ENCODE results near the gene KLC4. TPM values are rescaled to one million over a fixed set of nuclear protein-coding genes. Genes with fewer than 3 reads are reported as not detected.

The KLC4 gene
- 27.6 TPM for polyA plus RNA-seq (ENCODE audit: insufficient read length)

DNA sequence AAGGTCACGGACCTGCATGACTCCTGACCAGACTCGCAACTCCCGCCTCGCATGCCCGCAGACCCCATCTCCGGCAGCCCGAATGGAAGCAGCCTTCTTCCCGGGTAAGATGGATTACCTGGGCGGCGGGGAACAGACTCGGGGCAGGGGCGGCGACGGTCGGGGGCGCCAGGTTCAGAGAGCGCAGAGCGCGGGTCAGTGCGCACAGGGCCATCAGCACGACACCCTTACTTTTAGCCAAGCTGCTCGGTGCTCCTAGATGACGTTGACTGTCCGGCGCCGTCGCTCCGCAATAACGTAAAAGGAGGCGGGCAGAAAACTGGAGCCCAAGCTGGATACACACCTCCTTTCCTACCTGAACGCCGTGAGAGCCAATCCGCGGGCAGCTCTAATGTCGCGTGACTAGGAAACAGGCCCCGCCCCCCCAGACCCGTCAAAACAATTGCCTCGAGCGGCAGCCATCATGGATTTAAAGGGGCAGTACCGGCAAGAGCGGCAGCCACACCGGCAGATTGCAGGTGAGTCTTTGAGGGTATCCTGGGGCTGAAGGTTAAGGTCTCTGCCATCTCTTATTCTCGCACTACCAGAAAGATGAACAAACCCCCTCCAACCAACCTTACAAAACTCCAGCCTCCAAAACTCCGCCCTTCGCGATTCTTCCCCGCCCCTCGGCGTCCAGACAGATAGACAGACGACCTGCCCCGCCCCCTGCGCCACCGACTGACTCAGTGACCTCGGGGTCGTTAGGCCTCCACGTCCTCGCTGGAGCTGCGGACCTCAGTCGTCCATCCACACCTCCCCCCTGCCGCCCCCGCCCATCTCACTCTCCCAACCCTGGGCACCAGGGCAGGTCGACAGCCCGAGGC, at the start of gene KLC4, which contains the start of gene MRPL2:
KLC4 (plus strand) TSS at position 464 of the 866 bp plus-strand sequence. CDS start 1,705 bp downstream, outside the sequence.
MRPL2 (minus strand) TSS at position 267 of the 866 bp plus-strand sequence; CDS start at position 214, 53 bp downstream.
- peak; percentile 97 for DNase-seq (ENCODE audit: low read depth)

DNA sequence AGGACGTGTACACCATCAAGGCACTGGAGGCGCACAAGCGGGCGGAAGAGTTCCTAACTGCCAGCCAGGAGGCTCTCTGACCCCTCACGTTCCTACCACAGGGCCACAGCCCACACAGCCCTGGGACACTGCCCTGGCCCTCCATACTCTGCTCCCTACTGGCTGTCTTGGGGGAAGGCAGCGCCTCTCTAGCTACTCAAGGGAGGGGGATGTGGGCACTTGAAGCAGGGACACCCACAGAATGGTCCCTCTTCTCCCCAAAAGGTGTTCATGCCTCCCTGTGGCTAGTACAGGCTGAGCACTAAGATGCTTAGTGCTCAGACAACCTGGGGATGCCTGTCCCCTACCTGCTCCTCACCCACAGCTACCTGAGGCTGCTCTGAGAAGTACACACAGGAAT, 48.2 kb upstream of the KLC4 start:
- DNase-seq (ENCODE audit: low read depth), result no peak

DNA sequence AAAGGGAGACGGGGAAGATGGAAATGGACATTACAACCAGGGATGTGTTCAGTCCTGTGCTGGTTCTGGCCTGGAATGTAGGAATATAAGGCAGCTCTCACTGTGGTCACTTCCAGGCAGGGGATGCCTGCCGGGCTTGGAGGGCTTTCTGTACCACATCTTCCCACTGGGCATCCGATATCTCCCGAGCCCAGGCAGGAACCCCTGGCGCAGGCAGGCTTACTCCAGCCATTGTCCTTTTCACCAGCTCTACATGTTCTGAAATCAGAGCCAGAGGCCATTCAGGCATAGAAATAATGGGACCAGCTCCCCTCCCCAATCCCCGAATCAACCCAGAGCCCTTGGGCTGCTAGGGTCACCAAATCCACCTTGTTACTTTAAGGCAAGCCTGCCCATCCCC, 47.1 kb upstream of the KLC4 start:
- no peak for DNase-seq (ENCODE audit: low read depth)

DNA sequence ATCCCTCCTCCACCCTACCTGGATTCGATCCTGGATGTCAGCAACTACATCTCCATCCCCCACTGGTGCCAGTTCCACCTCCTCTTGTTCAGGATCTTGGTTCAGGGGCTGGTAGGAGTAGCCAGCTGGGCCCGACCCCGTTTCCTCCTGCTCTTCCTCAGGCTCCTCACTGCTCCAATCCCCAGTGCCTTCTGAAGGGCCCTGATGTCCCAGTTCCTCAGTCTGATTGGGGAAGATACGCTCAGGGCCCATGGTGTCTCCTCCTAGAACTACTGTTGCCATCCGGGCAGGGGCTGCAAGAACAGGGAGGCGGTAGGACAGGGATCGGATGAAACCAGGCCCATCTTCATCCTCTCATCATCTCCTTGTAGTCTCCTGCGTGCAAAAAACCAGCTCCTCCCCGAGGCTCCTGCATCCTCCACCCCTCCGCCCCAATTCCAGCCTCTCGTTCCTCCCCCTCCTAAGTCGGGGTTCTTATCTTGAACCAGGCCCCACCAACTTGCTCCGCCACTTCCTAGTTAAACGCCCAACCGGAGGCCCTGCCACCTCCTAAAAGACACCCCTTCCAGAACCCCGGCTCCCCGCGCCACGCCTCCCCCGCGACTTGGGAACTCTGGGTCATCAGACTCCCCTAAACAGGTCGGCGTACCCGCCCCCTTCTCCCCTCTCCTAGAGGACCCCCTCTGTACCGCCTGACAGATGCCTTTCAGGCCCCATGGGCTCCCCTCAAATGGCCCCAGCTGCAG, 46.2 kb upstream of the KLC4 start:
- no peak for DNase-seq (ENCODE audit: low read depth)

DNA sequence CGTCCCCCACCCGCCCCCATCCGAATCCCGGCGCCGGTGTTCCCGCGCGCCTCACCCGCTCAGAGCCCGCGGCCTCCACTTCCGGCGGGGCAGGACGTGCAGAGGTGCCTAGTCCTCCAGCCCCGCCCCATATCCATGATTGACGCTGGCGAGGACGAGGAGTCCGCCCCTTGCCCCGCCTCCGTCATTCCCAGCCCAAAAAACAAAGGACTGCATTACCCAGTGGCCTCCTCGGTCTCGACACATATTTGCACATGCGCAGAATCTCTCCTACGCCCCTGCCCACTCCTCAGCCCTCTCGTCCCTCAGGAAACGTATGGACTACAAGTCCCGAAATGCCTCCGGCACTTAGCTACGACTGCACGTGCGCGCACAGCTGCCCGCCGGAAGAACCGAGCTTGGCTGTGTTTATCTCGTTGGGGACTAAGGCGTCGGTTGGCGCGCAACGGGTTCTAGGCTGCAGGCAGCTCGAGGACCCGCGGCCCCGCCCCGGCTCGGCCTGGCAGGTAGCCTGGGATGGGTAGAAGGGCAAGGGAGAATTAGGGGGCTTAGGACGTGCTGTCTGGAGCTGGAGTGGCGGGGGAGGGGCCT, 45.5 kb upstream of the KLC4 start, which contains the start of the genes KLHDC3 and MEA1:
KLHDC3 (plus strand) TSS at position 407 of the 591 bp plus-strand sequence. CDS start 2,944 bp downstream, outside the sequence.
MEA1 (minus strand) TSS at position 104 of the 591 bp plus-strand sequence. CDS start 133 bp downstream, outside the sequence.
- peak; percentile 99 for DNase-seq (ENCODE audit: low read depth)

DNA sequence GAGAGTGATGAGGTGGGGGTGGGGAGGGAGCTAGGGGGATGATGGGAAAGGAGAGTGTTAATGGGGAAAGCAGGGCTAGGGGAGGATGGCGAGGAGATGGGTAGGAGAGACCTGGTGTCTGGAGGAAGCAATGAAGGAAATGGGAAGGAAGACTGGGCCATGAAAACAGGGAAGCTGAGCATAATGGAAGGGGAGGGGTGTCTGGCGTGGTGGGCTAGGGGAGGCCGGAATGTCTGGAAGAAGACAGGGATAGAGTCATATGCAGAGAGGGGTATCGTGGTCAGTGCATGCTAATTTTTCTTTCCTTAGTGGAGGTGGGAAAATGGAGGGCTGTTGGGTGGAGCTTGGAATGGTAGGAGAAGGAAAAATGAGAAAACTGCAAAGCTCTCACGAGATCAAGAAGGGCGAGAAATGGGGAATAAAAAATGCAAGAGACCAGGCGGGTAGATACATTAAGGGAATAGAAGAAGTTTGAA, 45.0 kb upstream of the KLC4 start:
- DNase-seq (ENCODE audit: low read depth), result no peak

DNA sequence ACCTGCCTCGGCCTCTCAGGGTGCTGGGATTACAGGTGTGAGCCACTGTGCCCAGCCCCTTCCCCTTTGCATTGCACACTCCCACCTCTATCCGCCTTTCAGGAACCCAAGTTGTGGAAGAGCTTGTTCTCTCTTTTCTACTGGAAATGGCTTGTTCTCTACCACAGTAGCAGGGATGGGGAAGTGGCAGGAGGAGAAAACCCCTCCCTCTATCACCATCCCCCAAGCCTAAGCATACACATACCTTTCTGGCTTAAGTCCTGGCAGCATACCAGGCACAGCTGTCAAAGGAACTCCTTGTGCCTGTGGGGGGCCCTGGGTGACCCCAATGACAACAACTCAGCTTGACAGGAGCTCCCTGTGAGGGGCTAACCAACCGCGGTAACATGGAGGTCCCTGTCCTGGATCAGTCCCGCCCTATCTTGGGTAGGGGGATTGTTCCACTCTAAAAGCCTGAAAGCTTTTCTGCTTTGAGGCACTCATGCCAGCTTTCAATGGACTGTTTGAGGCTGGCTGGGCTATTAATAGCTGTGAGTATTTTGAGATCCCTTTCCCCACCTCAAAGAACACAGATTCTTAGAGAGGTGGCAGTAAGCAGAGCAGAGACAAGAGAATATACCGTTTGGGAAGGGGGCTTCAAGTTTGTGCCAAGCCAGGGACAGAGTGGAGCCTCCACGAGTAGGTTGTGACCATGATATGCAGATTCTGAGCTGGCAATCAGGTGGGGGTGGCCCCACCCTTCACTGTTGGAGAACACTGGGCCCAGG, 43.1 kb upstream of the KLC4 start:
- no peak for DNase-seq (ENCODE audit: low read depth)

DNA sequence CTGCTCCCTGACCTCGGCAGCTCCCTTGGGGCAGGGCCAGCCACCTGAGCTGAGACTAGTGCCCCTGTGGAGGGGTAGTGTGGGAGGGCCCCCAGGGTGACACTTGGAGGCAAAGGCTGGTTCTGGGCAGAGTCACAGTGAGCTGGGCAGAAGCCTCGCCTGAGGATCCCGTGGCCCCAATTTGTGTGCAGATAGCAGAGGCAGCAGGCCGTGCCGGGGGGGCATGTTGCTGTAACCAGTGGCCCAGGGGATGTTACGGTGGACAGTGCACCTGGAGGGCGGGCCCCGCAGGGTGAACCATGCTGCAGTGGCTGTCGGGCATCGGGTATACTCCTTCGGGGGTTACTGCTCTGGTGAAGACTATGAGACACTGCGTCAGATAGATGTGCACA, 42.5 kb upstream of the KLC4 start:
- no peak for DNase-seq (ENCODE audit: low read depth)

DNA sequence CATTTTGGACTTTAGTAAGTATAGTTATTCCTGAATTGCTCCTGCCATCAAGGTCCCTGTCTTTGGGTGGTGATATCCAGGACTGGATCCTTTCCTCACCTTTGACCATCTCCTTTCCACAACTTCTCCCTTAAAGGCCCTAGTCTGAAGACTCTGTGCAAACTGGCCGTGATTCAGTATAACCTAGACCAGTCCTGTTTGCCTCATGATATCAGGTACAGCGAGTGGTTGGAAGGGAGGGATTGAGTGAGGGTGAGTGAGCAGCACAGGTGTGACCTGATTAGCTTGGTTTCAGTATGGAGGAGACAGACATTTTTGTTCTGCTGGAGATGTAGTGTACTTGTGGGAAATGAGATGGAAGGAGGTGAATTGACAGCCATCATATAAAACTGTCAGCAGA, 40.3 kb upstream of the KLC4 start:
- DNase-seq (ENCODE audit: low read depth), result no peak

DNA sequence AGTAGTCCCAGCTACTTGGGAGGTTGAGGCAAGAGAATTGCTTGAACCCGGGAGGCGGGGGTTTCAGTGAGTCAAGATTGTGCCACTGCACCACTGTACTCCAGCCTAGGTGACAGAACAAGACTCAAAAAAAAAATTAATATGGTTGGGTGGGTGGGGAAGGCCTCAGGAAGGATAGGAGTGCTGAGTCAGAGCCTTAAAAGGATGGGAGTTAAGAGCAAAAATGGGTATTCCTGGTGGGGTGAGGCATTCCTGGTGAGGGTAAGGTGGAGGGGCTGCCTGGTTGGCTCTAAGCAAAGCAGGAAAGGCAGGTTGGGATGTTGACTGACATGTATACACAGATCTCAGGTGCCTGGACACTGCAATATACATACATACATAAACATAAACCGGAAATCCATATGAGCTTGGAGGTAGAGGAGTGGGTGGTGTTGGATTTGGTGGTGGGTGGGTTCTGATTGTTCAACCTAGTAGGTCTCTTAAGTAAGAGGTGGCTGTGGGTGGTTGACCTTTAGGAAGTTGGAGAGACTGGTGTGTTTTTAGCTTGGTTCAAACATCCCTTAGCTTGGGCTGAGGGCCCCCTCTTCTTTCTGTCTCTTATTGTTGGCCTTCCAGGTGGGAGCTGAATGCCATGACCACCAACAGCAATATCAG, 39.3 kb upstream of the KLC4 start:
- DNase-seq (ENCODE audit: low read depth), result no peak

DNA sequence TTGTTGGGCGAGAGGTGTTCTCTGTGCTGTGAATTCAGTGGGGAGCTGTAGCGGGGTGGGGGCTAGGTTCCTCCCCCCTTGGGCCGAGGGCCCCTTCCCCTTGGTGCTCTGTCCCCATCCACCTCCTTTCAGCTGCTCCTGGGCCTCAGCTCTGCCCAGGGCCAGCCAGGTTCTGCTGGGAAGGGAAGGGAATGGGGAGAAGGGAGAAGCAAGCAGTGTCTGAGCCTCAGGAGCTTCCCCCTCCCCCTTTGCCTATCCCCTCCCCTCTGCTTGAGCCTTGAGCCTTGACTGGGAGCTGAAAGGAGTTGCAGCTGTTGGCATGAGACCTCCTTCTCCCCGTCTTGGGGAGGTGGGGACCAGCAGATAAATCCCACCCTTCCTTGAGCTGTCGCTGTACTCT, 38.6 kb upstream of the KLC4 start:
- no peak for DNase-seq (ENCODE audit: low read depth)

DNA sequence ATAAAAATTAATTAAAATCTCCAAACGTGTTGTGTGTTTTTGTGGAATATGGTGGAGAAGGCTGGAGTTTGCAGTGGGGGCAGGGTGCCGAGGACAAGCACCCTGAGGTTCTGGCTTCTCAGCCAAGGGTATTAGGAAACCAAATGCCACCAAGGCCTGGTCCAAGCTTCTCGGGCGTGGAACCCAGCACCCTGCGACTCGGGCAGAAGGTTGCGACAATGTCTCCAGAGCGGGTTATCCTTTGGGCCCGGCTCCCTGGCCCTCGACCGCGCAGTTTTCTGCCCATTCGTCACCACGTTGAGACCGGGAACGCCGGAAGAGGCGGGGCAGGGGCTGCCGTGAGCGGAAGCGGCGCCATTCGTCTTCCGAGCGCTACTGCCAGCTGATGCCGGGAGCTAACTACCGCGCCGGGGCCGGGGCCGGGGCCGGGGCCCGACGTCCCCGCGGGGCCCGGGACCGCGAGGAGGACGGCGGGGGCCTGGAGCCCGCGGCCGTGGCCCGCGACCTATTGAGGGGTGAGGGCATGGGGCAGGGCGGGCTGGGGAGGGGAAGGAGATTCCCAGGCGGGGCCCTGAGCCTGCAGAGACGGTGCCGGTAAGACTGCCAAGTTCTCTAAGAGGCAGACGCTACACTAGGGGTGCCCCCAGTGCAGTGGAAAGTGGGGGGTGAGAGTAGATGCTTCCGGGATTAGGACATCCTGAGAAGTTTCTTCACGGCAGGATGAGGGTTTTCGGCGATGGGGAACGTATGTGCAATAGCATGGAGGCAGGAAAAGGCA, 38.0 kb upstream of the KLC4 start, which contains the start of gene RRP36:
RRP36 (plus strand) TSS at position 354 of the 778 bp plus-strand sequence; CDS start at position 386, 32 bp downstream.
- no peak for DNase-seq (ENCODE audit: low read depth)

DNA sequence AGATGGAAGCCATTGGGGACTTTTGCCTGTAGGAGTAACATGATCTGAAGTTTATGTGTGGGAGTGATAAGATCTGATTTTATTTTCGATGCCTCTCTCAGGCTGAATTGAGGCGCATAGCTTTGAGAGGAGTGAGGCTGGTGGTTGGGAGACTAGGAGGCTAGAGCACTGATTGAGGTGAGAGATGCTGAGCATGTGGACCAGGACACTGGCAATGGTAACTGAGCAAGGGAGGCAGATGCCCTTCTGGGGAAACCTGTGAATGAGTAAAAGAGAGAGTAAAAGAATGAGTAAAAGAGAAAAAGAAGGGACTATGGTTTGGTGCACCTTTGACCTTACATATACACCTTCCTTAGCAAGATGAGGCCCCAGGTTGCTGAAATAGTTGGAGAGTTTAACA, 35.0 kb upstream of the KLC4 start:
- no peak for DNase-seq (ENCODE audit: low read depth)

DNA sequence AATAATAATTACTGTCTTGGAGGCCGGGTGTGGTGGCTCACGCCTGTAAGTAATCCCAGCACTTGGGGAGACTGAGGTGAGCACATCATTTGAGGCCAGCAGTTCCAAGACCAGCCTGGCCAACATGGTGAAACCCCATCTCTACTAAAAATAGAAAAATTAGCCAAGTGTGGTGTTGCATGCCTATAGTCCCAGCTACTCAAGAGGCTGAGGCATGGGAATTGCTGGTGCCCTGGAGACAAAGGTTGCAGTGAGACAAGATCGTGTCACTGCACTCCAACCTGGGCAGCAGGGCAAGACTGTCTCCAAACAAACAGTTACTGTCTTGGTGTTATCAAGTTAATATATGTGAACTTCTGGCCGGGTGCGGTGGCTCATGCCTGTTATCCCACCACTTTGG, 33.1 kb upstream of the KLC4 start:
- no peak for DNase-seq (ENCODE audit: low read depth)

DNA sequence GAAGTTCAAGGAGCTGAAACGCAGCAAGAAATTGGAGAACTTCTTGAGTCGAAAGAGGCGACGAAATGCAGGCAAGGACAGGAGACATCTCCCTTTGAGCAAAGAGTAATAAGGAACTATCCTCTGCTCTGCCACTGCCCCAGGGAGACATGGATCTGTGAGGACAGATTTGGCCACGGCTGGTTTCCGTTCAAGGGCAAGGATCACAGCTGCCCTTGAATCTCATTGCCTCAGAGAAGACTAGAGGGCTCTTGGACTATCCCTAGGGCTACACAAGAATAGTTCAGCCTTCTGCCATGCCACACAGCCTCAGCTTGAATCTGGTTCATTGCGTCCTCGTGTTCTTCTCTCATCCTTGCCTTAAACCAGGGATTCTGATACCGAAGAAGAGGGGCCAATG, 30.3 kb upstream of the KLC4 start:
- DNase-seq (ENCODE audit: low read depth), result no peak

DNA sequence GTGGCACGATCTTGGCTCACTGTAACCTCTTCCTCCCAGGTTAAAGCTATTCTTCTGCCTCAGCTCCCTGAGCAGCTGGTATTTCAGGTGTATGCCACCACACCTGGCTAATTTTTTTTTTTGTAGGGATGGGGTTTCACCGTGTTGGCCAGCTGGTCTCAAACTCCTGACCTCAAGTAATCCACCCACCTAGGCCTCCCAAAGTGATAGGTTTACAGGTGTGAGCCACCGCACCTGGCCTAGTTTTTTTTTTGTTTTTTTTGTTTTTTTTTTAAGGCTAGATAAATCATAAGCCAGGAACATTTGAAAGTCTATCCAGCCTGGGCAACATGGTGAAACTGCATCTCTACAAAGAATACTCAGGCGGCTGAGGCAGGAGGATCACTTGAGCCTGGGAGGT, 27.1 kb upstream of the KLC4 start:
- no peak for DNase-seq (ENCODE audit: low read depth)

DNA sequence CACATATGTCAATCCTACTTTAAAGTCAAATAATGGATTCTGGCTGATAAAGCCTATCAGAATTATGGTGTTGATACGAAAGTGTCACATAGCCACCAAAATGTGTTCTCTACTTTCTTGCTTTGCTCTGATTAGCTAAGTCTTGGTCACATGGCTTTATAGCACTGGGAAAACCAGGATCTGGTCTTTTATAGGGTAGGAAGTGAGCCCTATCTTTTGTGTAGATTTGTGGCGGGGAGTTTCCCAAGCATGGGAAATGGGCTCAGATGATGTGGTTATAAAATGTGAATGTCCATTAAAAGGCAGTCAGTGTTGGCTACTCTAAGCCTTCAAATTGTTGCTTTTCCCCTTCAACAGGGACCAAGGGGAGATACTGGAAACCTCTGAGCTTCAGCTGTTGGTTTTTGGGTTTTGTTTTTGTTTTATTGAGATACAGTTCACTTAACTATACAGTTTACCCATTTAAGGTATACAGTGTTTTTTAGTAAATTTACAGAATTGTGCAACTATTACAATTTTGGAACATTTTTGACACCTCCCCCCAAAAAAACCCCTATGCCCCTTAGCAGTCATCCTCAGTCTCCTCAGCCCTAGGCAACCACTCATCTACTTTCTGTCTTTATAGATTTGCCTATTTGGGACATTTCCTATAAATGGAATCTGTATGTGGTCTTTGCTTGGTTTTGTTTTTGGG, 25.8 kb upstream of the KLC4 start:
- no peak for DNase-seq (ENCODE audit: low read depth)

DNA sequence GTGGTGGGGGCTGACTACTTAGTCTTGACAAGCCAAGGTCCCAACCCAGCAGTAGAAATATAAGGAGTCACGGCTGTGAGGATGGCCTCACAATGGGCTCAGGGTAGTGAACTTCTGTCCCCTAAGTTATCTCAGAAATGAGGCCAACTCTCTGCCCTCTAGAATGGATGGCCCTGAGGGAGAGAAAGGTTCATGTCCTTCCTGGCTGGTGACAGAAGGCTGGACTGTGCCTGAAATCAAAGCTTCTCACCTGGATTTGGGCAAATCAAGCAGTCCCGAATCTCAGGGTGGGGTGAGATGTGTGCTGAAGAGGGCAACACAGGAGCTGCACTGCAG, 25.3 kb upstream of the KLC4 start:
- no peak for DNase-seq (ENCODE audit: low read depth)

DNA sequence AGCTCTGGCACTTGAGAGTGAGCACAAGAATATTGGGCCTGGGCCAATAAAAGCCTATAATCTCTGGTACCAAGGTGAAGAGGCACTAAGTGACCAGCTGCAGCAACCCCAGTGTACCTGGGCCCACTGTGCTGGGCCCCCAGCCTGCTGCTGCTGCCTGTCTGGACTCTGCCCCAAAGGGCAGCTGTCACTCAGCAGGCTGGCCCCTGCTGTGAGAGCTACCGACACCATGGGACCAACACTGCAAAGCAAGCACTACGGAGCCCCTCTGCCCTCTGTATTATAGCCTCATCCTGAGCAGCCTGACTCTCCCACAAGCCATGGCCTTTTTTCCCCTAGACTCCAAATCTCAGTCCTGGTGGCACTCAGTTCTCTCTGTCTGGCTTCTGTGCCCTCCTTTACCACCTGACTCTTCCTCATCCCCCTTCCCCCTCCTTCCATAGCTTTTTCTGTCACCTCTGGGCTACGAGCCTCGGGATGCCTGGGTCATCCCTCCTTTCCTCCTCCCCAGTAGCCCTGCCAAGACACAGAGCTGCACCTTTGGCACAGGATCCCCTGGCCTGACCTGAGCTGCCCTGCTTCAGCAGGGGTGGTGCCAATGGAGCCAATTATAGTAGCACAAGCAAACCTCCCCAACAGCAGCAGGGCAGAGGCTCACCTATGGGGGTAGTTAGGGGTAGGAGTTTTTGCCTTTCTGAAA, 23.8 kb upstream of the KLC4 start:
- no peak for DNase-seq (ENCODE audit: low read depth)

All from forelimb muscle (tissue), 1 donor.